AG04450 (cell line): ENCODE results near the gene WBP11. TPM values are rescaled to one million over a fixed set of nuclear protein-coding genes. Genes with fewer than 3 reads are reported as not detected.
A peak's percentile ranks its signal among the peaks of the same experiment; 100 is the strongest.

ENCODE experiments used
- CTCF ChIA-PET: fragments of 300-600, 350-600 bp; formaldehyde crosslinking; extraction: SDS; loops from one replicate; lab custom pipeline; 2022; ENCODE audit warnings: antibody characterized with exemption, inconsistent platforms; lab: Charles Lee
- POLR2A ChIA-PET: fragments of 350-600 bp; formaldehyde crosslinking; extraction: SDS; loops from one replicate; lab custom pipeline; 2021; ENCODE audit warnings: antibody characterized with exemption, inconsistent platforms; lab: Yijun Ruan, JAX
- DNase-seq: peaks from one replicate; pipeline ENCODE4 v3.0.0-alpha.2; 2011; ENCODE audit warnings: low read depth, low spot score
- H3K27ac ChIP-seq: one replicate; pipeline ENCODE4 v1.5.1; 2012; ENCODE audit warnings: low read depth, low read length, control low read depth
- H3K27me3 ChIP-seq: one replicate; pipeline ENCODE4 v1.6.0; 2012; ENCODE audit warnings: low read length; ENCODE audit not compliant: control insufficient read depth, insufficient read depth
- H3K4me3 ChIP-seq: 2 replicates; pipeline ENCODE4 v1.5.1; 2011; ENCODE audit warnings: mild to moderate bottlenecking, low read depth, low read length, control low read depth
- H3K9me3 ChIP-seq: 2 replicates; pipeline ENCODE4 v1.5.1; 2012; ENCODE audit warnings: low read length; ENCODE audit not compliant: control insufficient read depth, insufficient read depth
- polyA plus RNA-seq: library from polyadenylated mRNA; depleted of rRNA; stranded (reverse); fragments of >200 nt; gene quantifications from 2 replicates; pipeline ENCODE4 v1.2.3, GENCODE V29; 2011
- TF ChIP-seq, protein P1 (sequence below): IDR thresholded peaks from 2 replicates; pipeline ENCODE4 v1.5.1; 2011; ENCODE audit warnings: low read depth, low read length, control low read depth, inconsistent platforms

Gene WBP11
- polyA plus RNA-seq, 1 experiment = 16.5 TPM

DNA sequence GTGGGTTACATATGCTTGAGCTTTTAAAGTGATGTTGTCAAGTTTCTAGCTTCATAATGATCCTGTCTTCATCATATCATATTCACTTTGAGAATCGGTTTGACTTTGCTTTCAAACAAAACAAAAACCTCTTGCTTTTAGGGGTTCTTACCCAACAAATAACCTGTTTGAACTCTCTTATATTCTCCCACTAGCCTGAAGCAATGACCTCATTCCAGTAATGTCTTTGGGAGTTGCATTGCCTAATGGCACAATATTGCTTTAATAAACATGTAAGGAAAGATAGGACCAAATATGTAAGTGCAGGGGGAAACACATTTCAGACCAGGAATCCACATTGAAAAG, 27.7 kb downstream of the WBP11 start:
- Histone ChIP-seq H3K4me3 (peak overlapping the region; percentile 87), H3K27ac (peak overlapping the region; percentile 91), H3K9me3 (peaks cover 8% of the 10 kb centered on the region), H3K27me3 (no peaks in the 10 kb centered on the region)
- TF ChIP-seq, protein P1, sequence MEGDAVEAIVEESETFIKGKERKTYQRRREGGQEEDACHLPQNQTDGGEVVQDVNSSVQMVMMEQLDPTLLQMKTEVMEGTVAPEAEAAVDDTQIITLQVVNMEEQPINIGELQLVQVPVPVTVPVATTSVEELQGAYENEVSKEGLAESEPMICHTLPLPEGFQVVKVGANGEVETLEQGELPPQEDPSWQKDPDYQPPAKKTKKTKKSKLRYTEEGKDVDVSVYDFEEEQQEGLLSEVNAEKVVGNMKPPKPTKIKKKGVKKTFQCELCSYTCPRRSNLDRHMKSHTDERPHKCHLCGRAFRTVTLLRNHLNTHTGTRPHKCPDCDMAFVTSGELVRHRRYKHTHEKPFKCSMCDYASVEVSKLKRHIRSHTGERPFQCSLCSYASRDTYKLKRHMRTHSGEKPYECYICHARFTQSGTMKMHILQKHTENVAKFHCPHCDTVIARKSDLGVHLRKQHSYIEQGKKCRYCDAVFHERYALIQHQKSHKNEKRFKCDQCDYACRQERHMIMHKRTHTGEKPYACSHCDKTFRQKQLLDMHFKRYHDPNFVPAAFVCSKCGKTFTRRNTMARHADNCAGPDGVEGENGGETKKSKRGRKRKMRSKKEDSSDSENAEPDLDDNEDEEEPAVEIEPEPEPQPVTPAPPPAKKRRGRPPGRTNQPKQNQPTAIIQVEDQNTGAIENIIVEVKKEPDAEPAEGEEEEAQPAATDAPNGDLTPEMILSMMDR = no peak
- no peak for DNase-seq
- ChIA-PET CTCF (interaction anchor here (1.1 to 5.2 kb wide), 4 partner anchors 9 to 220 kb away, joined by 3 to 27 read pairs (median 4); no protein-coding TSS in a partner anchor), POLR2A (interaction anchor here (1.1 to 2.2 kb wide), 4 partner anchors 18 to 221 kb away, joined by 3 to 11 read pairs (median 6); partner anchors contain the start of genes C12orf60 and WBP11)

DNA sequence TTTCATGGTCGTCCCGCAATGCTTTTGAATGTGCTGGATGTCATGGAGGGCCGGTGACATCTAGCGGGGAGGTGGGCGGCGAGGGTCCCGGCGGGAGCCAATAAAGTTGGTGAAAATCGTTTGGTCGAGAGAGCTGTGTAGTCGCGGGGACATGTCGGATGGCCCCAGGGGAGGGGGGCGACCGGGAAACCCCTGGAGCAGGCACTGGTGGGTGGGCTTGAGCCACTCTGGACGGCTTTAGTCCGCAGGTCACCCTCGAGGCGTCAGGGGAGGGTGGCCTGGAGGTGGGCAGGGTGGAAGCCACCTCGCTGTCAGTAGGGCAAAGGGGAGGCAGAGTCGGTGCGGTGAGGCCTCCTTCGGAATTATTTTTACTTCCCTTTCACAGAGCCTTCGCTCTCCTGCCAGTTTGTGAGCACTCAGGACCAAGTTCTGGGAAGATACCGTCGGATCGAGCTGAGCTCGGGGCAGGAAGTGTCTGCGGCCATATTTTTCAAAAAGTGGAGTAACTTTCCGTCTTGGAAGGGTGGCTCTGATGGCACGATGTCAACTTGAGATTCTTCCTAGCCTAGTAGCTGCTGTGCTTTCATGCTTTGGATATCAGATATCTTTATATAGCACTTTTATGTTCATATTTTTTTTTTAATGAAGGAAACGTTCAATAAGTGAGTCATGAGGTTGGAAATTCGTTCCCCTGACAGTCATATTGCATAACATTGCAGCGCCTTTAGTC, 28.2 kb downstream of the WBP11 start:
- H3K27me3 ChIP-seq = no peaks in the 10 kb centered on the region
- DNase-seq = no peak
- peak overlapping the region; percentile 87 for H3K4me3 ChIP-seq
- ChIA-PET POLR2A (interaction anchor here (1.1 to 2.2 kb wide), 4 partner anchors 19 to 221 kb away, joined by 3 to 11 read pairs (median 6); partner anchors contain the start of genes C12orf60 and WBP11), CTCF (interaction anchor here (1.1 to 5.2 kb wide), 3 partner anchors 9 to 221 kb away, joined by 3 to 27 read pairs (median 5); no protein-coding TSS in a partner anchor)
- peaks cover 8% of the 10 kb centered on the region for H3K9me3 ChIP-seq
- H3K27ac ChIP-seq = peak overlapping the region; percentile 91
- TF ChIP-seq, protein P1 = no peak

- CTCF ChIA-PET = interaction anchor here (5.2 kb wide), 1 partner anchor 222 kb away, joined by 27 read pairs; no protein-coding TSS in a partner anchor
Measured at GRCh38 chr12:14774074-14774905, 29.0 kb downstream of the WBP11 start.

GRCh38 chr12:14773685-14774073, 29.6 kb downstream of the WBP11 start:
- Histone ChIP-seq H3K27me3 (no peaks in the 10 kb centered on the region), H3K4me3 (peak overlapping the region; percentile 87), H3K27ac (peak overlapping the region; percentile 49), H3K9me3 (peaks cover 8% of the 10 kb centered on the region)
- ChIA-PET CTCF (interaction anchor here (5.2 kb wide), 1 partner anchor 222 kb away, joined by 27 read pairs; no protein-coding TSS in a partner anchor), POLR2A (interaction anchor here (1.9 to 2.2 kb wide), 2 partner anchors 30 to 222 kb away, joined by 7 to 11 read pairs; partner anchors contain the start of genes C12orf60 and WBP11)
- TF ChIP-seq, protein P1 = no peak
- DNase-seq = no peak

More at GRCh38 chr12:14774074-14774905, 29.0 kb downstream of the WBP11 start:
- TF ChIP-seq, protein P1 = no peak
- Histone ChIP-seq H3K9me3 (peaks cover 8% of the 10 kb centered on the region), H3K4me3 (peak overlapping the region; percentile 87), H3K27me3 (no peaks in the 10 kb centered on the region), H3K27ac (peak overlapping the region; percentile 91)
- POLR2A ChIA-PET = interaction anchor here (1.1 to 2.2 kb wide), 4 partner anchors 20 to 222 kb away, joined by 3 to 11 read pairs (median 6); partner anchors contain the start of genes C12orf60 and WBP11
- peak; percentile 85 for DNase-seq
